Endothelial cell of umbilical vein (primary cell): Measurements from ENCODE around the gene VSX1. TPM values are rescaled to one million over a fixed set of nuclear protein-coding genes. Genes with fewer than 3 reads are reported as not detected.

Experiments used
- BruUV-seq: library from RNA; stranded (reverse); fragments of 400-500 nt; replicated peaks from 2 replicates; lab custom pipeline; 2021; lab: Mats Ljungman, UMichigan
- CTCF ChIA-PET: fragments of 300-600, 350-600 bp; sonication (Branson Sonifier 250); formaldehyde crosslinking; loops from one replicate; lab custom pipeline; 2021; ENCODE audit warnings: antibody characterized with exemption, inconsistent platforms; lab: Charles Lee
- POLR2A ChIA-PET: fragments of 300-600, 350-600 bp; sonication (Branson Sonifier 250); formaldehyde crosslinking; loops from one replicate; lab custom pipeline; 2021; ENCODE audit warnings: antibody characterized with exemption, inconsistent platforms; lab: Charles Lee
- DNase-seq: peaks from one replicate; pipeline ENCODE4 v3.0.0-alpha.2; 2011; ENCODE audit warnings: low read depth, low spot score
- FAIRE-seq: peaks from 2 replicates; lab custom pipeline; 2011; peaks lifted over from hg19 to GRCh38; lab: Jason Lieb, UNC
- H2AFZ ChIP-seq: 2 replicates; pipeline ENCODE4 v1.6.0; 2012; ENCODE audit warnings: low read depth, low read length, control low read depth, inconsistent platforms
- H3K27ac ChIP-seq: 2 replicates; pipeline ENCODE4 v1.5.1; 2011; ENCODE audit warnings: low read depth, mild to moderate bottlenecking, control low read depth, low read length, moderate library complexity; ENCODE audit not compliant: insufficient read depth
- H3K27me3 ChIP-seq, 2 experiments: 2 replicates each; pipeline versions ENCODE4 v1.6.0 to v1.6.1; 2011; ENCODE audit warnings: low read length in 2 of 2, mixed read lengths in 1 of 2; ENCODE audit not compliant: control insufficient read depth in 2 of 2, insufficient read depth in 2 of 2
- H3K36me3 ChIP-seq, 2 experiments: 2 replicates in 1 of 2; 3 replicates in 1 of 2; pipeline ENCODE4 v1.5.1; 2011; ENCODE audit warnings: low read length in 2 of 2, mild to moderate bottlenecking in 1 of 2, moderate library complexity in 1 of 2; ENCODE audit not compliant: control insufficient read depth in 2 of 2, insufficient read depth in 2 of 2; ENCODE audit errors: extremely low read depth in 1 of 2
- H3K4me1 ChIP-seq: 3 replicates; pipeline ENCODE4 v1.5.1; 2011; ENCODE audit warnings: mild to moderate bottlenecking, low read length; ENCODE audit not compliant: control insufficient read depth, insufficient read depth; ENCODE audit errors: extremely low read depth
- H3K4me2 ChIP-seq: 2 replicates; pipeline ENCODE4 v1.6.1; 2011; ENCODE audit warnings: low read length, control low read depth, mixed read lengths; ENCODE audit not compliant: insufficient read depth
- H3K4me3 ChIP-seq, 3 experiments: fragments of 200-600 bp in 1 of 3; sonication (generic), shearing (Covaris generic) in 1 of 3; replicated peaks in 1 of 3; 2 replicates each; pipeline ENCODE4 v1.5.1; 2011 to 2016; ENCODE audit warnings: control low read depth in 3 of 3, low read length in 3 of 3, mild to moderate bottlenecking in 2 of 3, inconsistent platforms in 1 of 3, low read depth in 1 of 3, moderate library complexity in 1 of 3; ENCODE audit not compliant: insufficient read depth in 1 of 3
- H3K79me2 ChIP-seq: 2 replicates; pipeline ENCODE4 v1.6.0; 2012; ENCODE audit warnings: low read length, inconsistent platforms; ENCODE audit not compliant: control insufficient read depth, insufficient read depth
- H3K9ac ChIP-seq: replicated peaks from 2 replicates; pipeline ENCODE3; 2011; ENCODE audit warnings: low read length, control low read depth; ENCODE audit not compliant: insufficient read depth; ENCODE audit errors: extremely low read depth
- H3K9me1 ChIP-seq: replicated peaks from 3 replicates; pipeline ENCODE4 v1.6.0; 2011; ENCODE audit warnings: mild to moderate bottlenecking, low read length; ENCODE audit not compliant: control insufficient read depth, insufficient read depth; ENCODE audit errors: extremely low read depth
- H3K9me3 ChIP-seq: replicated peaks from 2 replicates; pipeline ENCODE4 v1.5.1; 2012; ENCODE audit warnings: low read length, inconsistent platforms; ENCODE audit not compliant: control insufficient read depth, insufficient read depth
- H4K20me1 ChIP-seq: replicated peaks from 2 replicates; pipeline ENCODE3; 2011; ENCODE audit warnings: mild to moderate bottlenecking, low read length; ENCODE audit not compliant: control insufficient read depth, insufficient read depth; ENCODE audit errors: extremely low read depth
- CTCF ChIP-seq, 2 donors: IDR thresholded peaks; 1 replicate in 1 of 2; 2 replicates in 1 of 2; pipeline ENCODE4 v1.5.1; 2011; ENCODE audit warnings: low read length in 2 of 2, mild to moderate bottlenecking in 2 of 2, moderate library complexity in 2 of 2, control low read depth in 1 of 2, inconsistent platforms in 1 of 2, low read depth in 1 of 2; ENCODE audit not compliant: insufficient read depth in 1 of 2; ENCODE audit errors: extremely low read depth in 1 of 2
- EZH2 ChIP-seq: IDR thresholded peaks from 2 replicates; pipeline ENCODE4 v1.6.1; 2012; ENCODE audit warnings: borderline replicate concordance, low read depth, mild to moderate bottlenecking, moderate library complexity, low read length, inconsistent platforms; ENCODE audit not compliant: severe bottlenecking
- FOS ChIP-seq: IDR thresholded peaks from 2 replicates; pipeline ENCODE4 v1.6.1; 2011; ENCODE audit warnings: mild to moderate bottlenecking, low read length, moderate library complexity, borderline replicate concordance; ENCODE audit not compliant: insufficient read depth
- GATA2 ChIP-seq: IDR thresholded peaks from 2 replicates; pipeline ENCODE4 v1.7.0; 2011; ENCODE audit warnings: low read depth, mild to moderate bottlenecking, moderate library complexity, mixed read lengths, low read length; ENCODE audit not compliant: insufficient read length, insufficient read depth
- JUN ChIP-seq: IDR thresholded peaks from 2 replicates; pipeline ENCODE4 v1.6.1; 2011; ENCODE audit warnings: borderline replicate concordance, low read depth; ENCODE audit not compliant: insufficient read length, insufficient read depth
- MAX ChIP-seq: IDR thresholded peaks from 2 replicates; pipeline ENCODE4 v1.6.1; 2011; ENCODE audit not compliant: insufficient read depth, insufficient read length
- MYC ChIP-seq: IDR thresholded peaks from one replicate; pipeline ENCODE4 v1.6.1; 2011; ENCODE audit warnings: mild to moderate bottlenecking, low read depth, low read length
- POLR2A ChIP-seq: IDR thresholded peaks from 2 replicates; pipeline ENCODE4 v1.6.1; 2012; ENCODE audit warnings: low read depth, mild to moderate bottlenecking, control low read depth, low read length
- POLR2AphosphoS5 ChIP-seq: IDR thresholded peaks from 2 replicates; pipeline ENCODE4 v1.6.1; 2012; ENCODE audit warnings: low read depth, mild to moderate bottlenecking, control low read depth, low read length, moderate library complexity; ENCODE audit not compliant: insufficient read depth
- dilution Hi-C: fragments of 300-500 bp; cut with MboI; formaldehyde crosslinking; loops from one replicate; pipeline ENCODE4 v1.15.0; 2019; ENCODE audit warnings: low sequenced_read_pairs; ENCODE audit not compliant: extremely low pct_ligation_motif_present
- intact Hi-C: fragments of 100-400 bp; cut with micrococcal nuclease; formaldehyde crosslinking; loops from one replicate; pipeline ENCODE4 v1.10.0; 2022
- polyA plus RNA-seq, 4 experiments: library from polyadenylated mRNA; depleted of rRNA in 3 of 4; stranded (reverse) in 3 of 4; unstranded in 1 of 4; fragments of >200 nt; gene quantifications; 2 replicates each; pipeline versions ENCODE4 v1.2.1 to v1.2.3, GENCODE V29; 2011 to 2012; ENCODE audit warnings: missing spikeins in 1 of 4
- total RNA-seq: library from RNA; stranded (reverse); gene quantifications from 2 replicates; pipeline ENCODE4 v1.2.3, GENCODE V29; 2021

The VSX1 gene
- total and polyA plus RNA-seq, 2 donors (not counting 3 experiments of a cell fraction or from before 2014, with no cell fraction given): not detected

GRCh38 chr20:25070821-25071473, 11.0 kb downstream of the VSX1 start:
- Histone ChIP-seq H3K4me2 (no peak overlapping the region), H3K4me1 (no peaks in the 10 kb centered on the region), H3K9me1 (no peaks in the 10 kb centered on the region), H3K36me3 (no peaks in the 10 kb centered on the region), H3K4me3 (no peak overlapping the region), H3K27ac (no peak overlapping the region), H4K20me1 (no peaks in the 10 kb centered on the region), H3K27me3 (peaks cover 13 to 23% of the 10 kb centered on the region in 2 experiments), H3K79me2 (no peaks in the 10 kb centered on the region), H3K9me3 (no peaks in the 10 kb centered on the region), H3K9ac (no peak overlapping the region), H2AFZ (no peak overlapping the region)
- dilution Hi-C loops: no loop called here
- ChIA-PET CTCF (interaction anchor here (1.0 to 1.1 kb wide), 2 partner anchors 12 to 153 kb away, joined by 3 to 4 read pairs; no protein-coding TSS in a partner anchor), POLR2A (no interaction called here)
- FAIRE-seq (no peak), DNase-seq (no peak)
- intact Hi-C loops: no loop called here
- BruUV-seq: no TSS peak
- TF ChIP-seq JUN (no peak), MYC (no peak), CTCF (IDR thresholded peaks at IDR 0.05; ENCODE audit: extremely low read depth in 1 of 2, insufficient read depth in 1 of 2, low read depth in 1 of 2, low read length in 2 of 2) (no peak), GATA2 (no peak), POLR2AphosphoS5 (no peak), POLR2A (no peak), MAX (no peak), EZH2 (no peak), FOS (no peak)
